GM12878 (cell line): ENCODE results near the gene APCDD1. TPM values are rescaled to one million over a fixed set of nuclear protein-coding genes. Genes with fewer than 3 reads are reported as not detected.

Experiments used
- ATAC-seq: fragments of 200-7000 bp; cut with Tn5 transposase; 3 replicates; pipeline ENCODE4 v1.9.1; 2020; ENCODE audit warnings: mild to moderate bottlenecking, moderate library complexity
- BruUV-seq: library from RNA; stranded (reverse); fragments of 400-500 nt; replicated peaks from 2 replicates; lab custom pipeline; 2021; lab: Mats Ljungman, UMichigan
- CTCF ChIA-PET: fragments of 300-600 bp; sonication (Branson Sonifier 250); formaldehyde crosslinking; extraction: SDS; loops from one replicate; lab custom pipeline; 2021; ENCODE audit warnings: inconsistent platforms; lab: Yijun Ruan, JAX
- POLR2A ChIA-PET: fragments of 350-600 bp; formaldehyde crosslinking; extraction: SDS; loops from one replicate; lab custom pipeline; 2021; ENCODE audit warnings: inconsistent platforms; lab: Charles Lee
- RAD21 ChIA-PET: fragments of 300-600 bp; sonication (Branson Sonifier 250); formaldehyde crosslinking; loops from one replicate; lab custom pipeline; 2023; ENCODE audit warnings: antibody characterized with exemption; ENCODE audit not compliant: unreplicated experiment; lab: Charles Lee
- SMC1A ChIA-PET: fragments of 300-600 bp; sonication (Branson Sonifier 250); formaldehyde crosslinking; loops from one replicate; lab custom pipeline; 2023; ENCODE audit not compliant: unreplicated experiment, uncharacterized antibody; lab: Charles Lee
- DNase-seq: peaks from one replicate; pipeline ENCODE4 v3.0.0-alpha.2; 2011; ENCODE audit warnings: low read depth, low spot score
- FAIRE-seq: peaks from 3 replicates; lab custom pipeline; 2011; peaks lifted over from hg19 to GRCh38; lab: Jason Lieb, UNC
- H2AFZ ChIP-seq: 2 replicates; pipeline ENCODE4 v1.6.0; 2011; ENCODE audit warnings: low read depth, low read length, control low read depth; ENCODE audit not compliant: control insufficient read depth
- H3K27ac ChIP-seq: 2 replicates; pipeline ENCODE4 v1.5.1; 2011; ENCODE audit warnings: control low read depth; ENCODE audit not compliant: control insufficient read depth, insufficient read depth
- H3K27me3 ChIP-seq, 2 experiments: replicated peaks in 1 of 2; 2 replicates each; pipeline versions ENCODE4 v1.6.0 to v1.6.1; 2011; ENCODE audit warnings: low read length in 1 of 2; ENCODE audit not compliant: control insufficient read depth in 2 of 2, insufficient read depth in 2 of 2
- H3K36me3 ChIP-seq, 2 experiments: 2 replicates each; pipeline ENCODE4 v1.5.1; 2011; ENCODE audit warnings: low read length in 1 of 2; ENCODE audit not compliant: control insufficient read depth in 2 of 2, insufficient read depth in 2 of 2
- H3K4me1 ChIP-seq: 2 replicates; pipeline ENCODE4 v1.6.1; 2011; ENCODE audit warnings: mild to moderate bottlenecking, low read length, moderate library complexity, mixed read lengths; ENCODE audit not compliant: control insufficient read depth, insufficient read depth
- H3K4me2 ChIP-seq: 2 replicates; pipeline ENCODE4 v1.6.0; 2011; ENCODE audit warnings: control low read depth; ENCODE audit not compliant: control insufficient read depth, insufficient read depth
- H3K4me3 ChIP-seq: fragments of 200-600 bp; sonication (generic); 2 replicates; pipeline ENCODE4 v1.5.1; 2016
- H3K79me2 ChIP-seq: 2 replicates; pipeline ENCODE4 v1.6.0; 2011; ENCODE audit warnings: low read length; ENCODE audit not compliant: control insufficient read depth, insufficient read depth
- H3K9ac ChIP-seq: 2 replicates; pipeline ENCODE4 v1.8.0; 2011; ENCODE audit warnings: low read length, control low read depth, mixed read lengths; ENCODE audit not compliant: control insufficient read depth, insufficient read depth
- H3K9me3 ChIP-seq: replicated peaks from 3 replicates; pipeline ENCODE4 v1.5.1; 2011; ENCODE audit warnings: mild to moderate bottlenecking, low read length; ENCODE audit not compliant: control insufficient read depth, insufficient read depth
- H4K20me1 ChIP-seq: 2 replicates; pipeline ENCODE4 v1.6.0; 2011; ENCODE audit not compliant: control insufficient read depth, insufficient read depth
- ASH2L ChIP-seq: fragments of 300-600, 200-600 bp; sonication (generic); IDR thresholded peaks from 2 replicates; pipeline ENCODE4 v1.6.1; 2017; ENCODE audit warnings: low read depth, mild to moderate bottlenecking, borderline replicate concordance
- BRCA1 ChIP-seq: IDR thresholded peaks from 2 replicates; pipeline ENCODE4 v1.6.1; 2011; ENCODE audit warnings: low read depth, low read length, improper control_type of control experiment
- CTCF ChIP-seq, 3 experiments: IDR thresholded peaks in 2 of 3; conservative IDR thresholded peaks in 1 of 3; 2 replicates each; pipeline ENCODE4 v1.5.1; 2011; ENCODE audit warnings: low read depth in 3 of 3, low read length in 3 of 3, mild to moderate bottlenecking in 3 of 3, control low read depth in 2 of 3, moderate library complexity in 2 of 3, inconsistent platforms in 1 of 3, mixed read lengths in 1 of 3; ENCODE audit not compliant: control insufficient read depth in 2 of 3, insufficient read depth in 1 of 3; ENCODE audit errors: extremely low read depth in 1 of 3
- JUND ChIP-seq: IDR thresholded peaks from 2 replicates; pipeline ENCODE4 v1.6.1; 2012; ENCODE audit warnings: low read depth, mild to moderate bottlenecking, low read length, improper control_type of control experiment, moderate library complexity
- MAX ChIP-seq: IDR thresholded peaks from 2 replicates; pipeline ENCODE4 v1.6.1; 2012; ENCODE audit warnings: low read depth, low read length, improper control_type of control experiment
- MLLT1 ChIP-seq: fragments of 450-650 bp; IDR thresholded peaks from 2 replicates; pipeline ENCODE4 v1.6.1; 2016; ENCODE audit warnings: mild to moderate bottlenecking
- MYC ChIP-seq: IDR thresholded peaks from 2 replicates; pipeline ENCODE4 v1.6.1; 2011; ENCODE audit warnings: mild to moderate bottlenecking, low read length, moderate library complexity, inconsistent platforms; ENCODE audit not compliant: insufficient read depth, insufficient replicate concordance, insufficient read length, severe bottlenecking
- PML ChIP-seq: IDR thresholded peaks from 2 replicates; pipeline ENCODE4 v1.6.1; 2012; ENCODE audit warnings: low read length, inconsistent platforms
- POU2F2 ChIP-seq: IDR thresholded peaks from 3 replicates; pipeline ENCODE4 v1.6.1; 2011; ENCODE audit warnings: low read depth, mild to moderate bottlenecking, low read length, borderline replicate concordance
- RAD21 ChIP-seq: IDR thresholded peaks from 2 replicates; pipeline ENCODE4 v1.6.1; 2011; ENCODE audit warnings: mild to moderate bottlenecking, low read depth, low read length, moderate library complexity; ENCODE audit not compliant: insufficient read depth
- RFX5 ChIP-seq: IDR thresholded peaks from 2 replicates; pipeline ENCODE4 v1.6.1; 2011; ENCODE audit warnings: low read depth, low read length, improper control_type of control experiment
- SMC3 ChIP-seq: IDR thresholded peaks from 2 replicates; pipeline ENCODE4 v1.6.1; 2011; ENCODE audit warnings: low read length, improper control_type of control experiment, borderline replicate concordance
- SREBF2 ChIP-seq: IDR thresholded peaks from 2 replicates; pipeline ENCODE4 v1.6.1; 2012; ENCODE audit warnings: mild to moderate bottlenecking, low read length
- ZNF207 ChIP-seq: fragments of 450-650 bp; IDR thresholded peaks from 2 replicates; pipeline ENCODE4 v1.6.1; 2014; ENCODE audit warnings: antibody characterized with exemption, mild to moderate bottlenecking, borderline replicate concordance
- ZNF217 ChIP-seq: fragments of 450-650 bp; IDR thresholded peaks from 2 replicates; pipeline ENCODE4 v1.6.1; 2017; ENCODE audit warnings: antibody characterized with exemption, mild to moderate bottlenecking
- ZSCAN29 ChIP-seq: fragments of 450-650 bp; IDR thresholded peaks from 2 replicates; pipeline ENCODE4 v1.6.1; 2017; ENCODE audit warnings: mild to moderate bottlenecking, moderate library complexity
- WGBS: methylation state at CpG from one replicate; pipeline ENCODE4 v1.1.6; 2016; ENCODE audit warnings: low lambda C conversion rate; ENCODE audit not compliant: insufficient replicate concordance, insufficient coverage; ENCODE audit errors: missing lambda C conversion rate; 5-methylcytosine and 5-hydroxymethylcytosine counted together
- in situ Hi-C: fragments of 300-500 bp; cut with MboI; formaldehyde crosslinking; loops from 9 replicates; pipeline ENCODE4 v1.14.3; 2018; ENCODE audit warnings: mixed read lengths
- intact Hi-C: fragments of 100-400 bp; cut with micrococcal nuclease; formaldehyde crosslinking; loops from one replicate; pipeline ENCODE4 v1.14.2; 2022; ENCODE audit not compliant: unreplicated experiment
- polyA plus RNA-seq, 11 experiments: library from polyadenylated mRNA; depleted of rRNA in 4 of 11; unstranded in 6 of 11; stranded (reverse) in 5 of 11; fragments of >200 nt; fragmentation: Nextera tagmentation in 4 of 11; fragmentation: Illumina TruSeq in 1 of 11; extraction: Ambion mirVana in 4 of 11; extraction: Trizol in 1 of 11; gene quantifications; 1 replicate in 1 of 11; 2 replicates in 10 of 11; pipeline versions ENCODE4 v1.2.1 to v1.2.3, GENCODE V29; 2011 to 2016; ENCODE audit warnings: inconsistent platforms in 2 of 11, missing spikeins in 2 of 11, low read depth in 1 of 11
- total RNA-seq, 4 experiments: library from RNA; depleted of rRNA in 3 of 4; stranded (reverse); fragments of >200 nt in 3 of 4; fragmentation: Illumina TruSeq in 1 of 4; extraction: Trizol in 1 of 4; gene quantifications; 2 replicates each; pipeline versions ENCODE4 v1.2.1 to v1.2.3, GENCODE V29; 2013 to 2021

Gene APCDD1
- total and polyA plus RNA-seq, 10 of the 15 experiments (the other 5 are each of a cell fraction or from before 2014, with no cell fraction given), result not detected

GRCh38 chr18:10511236-10511635 lies 56.8 kb downstream of the APCDD1 start (continued):
- TF ChIP-seq CTCF (IDR thresholded peaks at IDR 0.05 in 2 of 3, conservative IDR thresholded peaks at IDR 0.05 in 1 of 3; ENCODE audit: control insufficient read depth in 2 of 3, extremely low read depth in 1 of 3, insufficient read depth in 1 of 3, low read depth in 3 of 3, low read length in 3 of 3) (no peak), ZSCAN29 (no peak), JUND (no peak), MYC (no peak), POU2F2 (no peak), ZNF207 (no peak), BRCA1 (no peak), ZNF217 (no peak)

- ChIA-PET RAD21 (no interaction called here), POLR2A (no interaction called here), SMC1A (interaction anchor here (0.5 to 1.7 kb wide), 3 partner anchors 198 to 530 kb away, joined by 3 to 4 read pairs (median 3); no protein-coding TSS in a partner anchor), CTCF (interaction anchor here (1.4 kb wide), 1 partner anchor 9 kb away, joined by 3 read pairs; no protein-coding TSS in a partner anchor)
- H3K9me3 ChIP-seq, result no peaks in the 10 kb centered on the region
- intact Hi-C loops (no loop called here), in situ Hi-C loops (no loop called here)
- H3K27ac ChIP-seq, result no peak overlapping the region
- no peak overlapping the region for H3K4me2 ChIP-seq
- FAIRE-seq (no peak), DNase-seq (no peak), ATAC-seq (no peak)
- H3K36me3 ChIP-seq, result no peaks in the 10 kb centered on the region
- H4K20me1 ChIP-seq, result no peaks in the 10 kb centered on the region
- H3K79me2 ChIP-seq, result no peaks in the 10 kb centered on the region
- WGBS, result 23% methylated on average over 3 of the region's 3 CpGs
- TF ChIP-seq MAX, result no peak
- no peak for TF ChIP-seq PML
- no peak for TF ChIP-seq MYC
- no peak for TF ChIP-seq SMC3
- no peak for TF ChIP-seq RFX5
- TF ChIP-seq SREBF2, result no peak
- no peak for TF ChIP-seq ASH2L
- no peak for TF ChIP-seq MLLT1
- TF ChIP-seq RAD21, result no peak
- peaks cover 3 to 4% of the 10 kb centered on the region in 2 experiments; a peak in 2 of 4 replicates for H3K27me3 ChIP-seq
- H2AFZ ChIP-seq, result no peak overlapping the region
- H3K4me1 ChIP-seq, result no peaks in the 10 kb centered on the region
- H3K4me3 ChIP-seq, result no peak overlapping the region
- BruUV-seq, result no TSS peak
- H3K9ac ChIP-seq, result no peak overlapping the region
Observed at GRCh38 chr18:10514082-10514481, 59.6 kb downstream of the APCDD1 start.
